Neural cell (in vitro differentiated cells): Measurements from ENCODE around the gene BHMT.

ENCODE experiments used
- EP300 ChIP-seq: fragments of 450-650 bp; conservative IDR thresholded peaks from 2 replicates; pipeline ENCODE4 v1.6.1; 2014; ENCODE audit warnings: antibody characterized with exemption, mild to moderate bottlenecking, moderate library complexity; ENCODE audit not compliant: poor library complexity, severe bottlenecking
- MXI1 ChIP-seq: fragments of 450-650 bp; conservative IDR thresholded peaks from 2 replicates; pipeline ENCODE4 v1.6.1; 2014; ENCODE audit warnings: antibody characterized with exemption, mild to moderate bottlenecking; ENCODE audit not compliant: poor library complexity, severe bottlenecking
- POLR2AphosphoS5 ChIP-seq: IDR thresholded peaks from 2 replicates; pipeline ENCODE4 v1.6.1; 2012
- RAD21 ChIP-seq: fragments of 450-650 bp; conservative IDR thresholded peaks from 2 replicates; pipeline ENCODE4 v1.6.1; 2014; ENCODE audit warnings: antibody characterized with exemption, mild to moderate bottlenecking, moderate library complexity
- SMC3 ChIP-seq: fragments of 450-650 bp; conservative IDR thresholded peaks from 2 replicates; pipeline ENCODE4 v1.6.1; 2014; ENCODE audit warnings: antibody characterized with exemption, mild to moderate bottlenecking, moderate library complexity; ENCODE audit not compliant: poor library complexity
- TAF1 ChIP-seq: IDR thresholded peaks from 2 replicates; pipeline ENCODE4 v1.6.1; 2012; ENCODE audit warnings: low read depth
- TF ChIP-seq, protein P1 (sequence below): fragments of 450-650 bp; IDR thresholded peaks from 2 replicates; pipeline ENCODE4 v1.5.1; 2014; ENCODE audit warnings: antibody characterized with exemption, mild to moderate bottlenecking, moderate library complexity; ENCODE audit not compliant: poor library complexity, severe bottlenecking

GRCh38 chr5:79173626-79174025, 62.0 kb downstream of the BHMT start:
- TF ChIP-seq POLR2AphosphoS5 (no peak), SMC3 (no peak), TAF1 (no peak), RAD21 (no peak), EP300 (no peak), MXI1 (no peak)
- TF ChIP-seq, protein P1, sequence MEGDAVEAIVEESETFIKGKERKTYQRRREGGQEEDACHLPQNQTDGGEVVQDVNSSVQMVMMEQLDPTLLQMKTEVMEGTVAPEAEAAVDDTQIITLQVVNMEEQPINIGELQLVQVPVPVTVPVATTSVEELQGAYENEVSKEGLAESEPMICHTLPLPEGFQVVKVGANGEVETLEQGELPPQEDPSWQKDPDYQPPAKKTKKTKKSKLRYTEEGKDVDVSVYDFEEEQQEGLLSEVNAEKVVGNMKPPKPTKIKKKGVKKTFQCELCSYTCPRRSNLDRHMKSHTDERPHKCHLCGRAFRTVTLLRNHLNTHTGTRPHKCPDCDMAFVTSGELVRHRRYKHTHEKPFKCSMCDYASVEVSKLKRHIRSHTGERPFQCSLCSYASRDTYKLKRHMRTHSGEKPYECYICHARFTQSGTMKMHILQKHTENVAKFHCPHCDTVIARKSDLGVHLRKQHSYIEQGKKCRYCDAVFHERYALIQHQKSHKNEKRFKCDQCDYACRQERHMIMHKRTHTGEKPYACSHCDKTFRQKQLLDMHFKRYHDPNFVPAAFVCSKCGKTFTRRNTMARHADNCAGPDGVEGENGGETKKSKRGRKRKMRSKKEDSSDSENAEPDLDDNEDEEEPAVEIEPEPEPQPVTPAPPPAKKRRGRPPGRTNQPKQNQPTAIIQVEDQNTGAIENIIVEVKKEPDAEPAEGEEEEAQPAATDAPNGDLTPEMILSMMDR, result no peak
